Mucosa of descending colon (tissue), 3 donors: ENCODE results near the gene ANKH. TPM values are rescaled to one million over a fixed set of nuclear protein-coding genes. Genes with fewer than 3 reads are reported as not detected.

ENCODE experiments used
- ATAC-seq: fragments of 200-7000 bp; cut with Tn5 transposase; one replicate; pipeline ENCODE4 v1.9.1; 2020; ENCODE audit warnings: mild to moderate bottlenecking, moderate library complexity
- DNase-seq, 3 donors: peaks; one replicate each; pipeline ENCODE4 v3.0.0-alpha.2; 2020
- H3K36me3 ChIP-seq: fragments of 200-600 bp; one replicate; pipeline ENCODE4 v1.8.0; 2021; ENCODE audit warnings: low read depth, mild to moderate bottlenecking
- H3K4me1 ChIP-seq: fragments of 200-600 bp; one replicate; pipeline ENCODE4 v1.8.0; 2021; ENCODE audit warnings: low read depth, mild to moderate bottlenecking
- H3K4me3 ChIP-seq: fragments of 200-600 bp; one replicate; pipeline ENCODE4 v1.8.0; 2021; ENCODE audit warnings: mild to moderate bottlenecking
- H3K9me3 ChIP-seq: fragments of 200-600 bp; one replicate; pipeline ENCODE4 v1.8.0; 2021; ENCODE audit warnings: mild to moderate bottlenecking
- intact Hi-C, 2 donors: fragments of 100-400 bp; cut with DNase I in 1 of 2; cut with micrococcal nuclease in 1 of 2; formaldehyde crosslinking; loops; one replicate each; pipeline versions ENCODE4 v1.11.0 to v1.11.1; 2022; cut with DNase I, micrococcal nuclease
- total RNA-seq, 3 donors: library from RNA; stranded (reverse); fragmentation: NEBNext Ultra II Directional in 2 of 3; extraction: Animal tissue kit (Norgen Biotek cat#: 25700) in 2 of 3; gene quantifications; one replicate each; pipeline versions ENCODE4 v1.2.1 to v1.2.4, GENCODE V29; 2021 to 2023
- TF ChIP-seq, protein P1 (sequence below): fragments of 200-600 bp; IDR thresholded peaks from one replicate; pipeline ENCODE4 v1.8.0; 2022; ENCODE audit warnings: antibody characterized with exemption, mild to moderate bottlenecking
- donor health status: DM: no; HTN: no; CAD: no; lungs with moderate emphysema.
- donor health status: DM: no; HTN: no; CAD: no.
- donor health status: DM: no; HTN: yes; CAD: no.

Gene ANKH
- total RNA-seq, 3 donors from 2014 or later: 85.4 to 177 (median 105) TPM

DNA sequence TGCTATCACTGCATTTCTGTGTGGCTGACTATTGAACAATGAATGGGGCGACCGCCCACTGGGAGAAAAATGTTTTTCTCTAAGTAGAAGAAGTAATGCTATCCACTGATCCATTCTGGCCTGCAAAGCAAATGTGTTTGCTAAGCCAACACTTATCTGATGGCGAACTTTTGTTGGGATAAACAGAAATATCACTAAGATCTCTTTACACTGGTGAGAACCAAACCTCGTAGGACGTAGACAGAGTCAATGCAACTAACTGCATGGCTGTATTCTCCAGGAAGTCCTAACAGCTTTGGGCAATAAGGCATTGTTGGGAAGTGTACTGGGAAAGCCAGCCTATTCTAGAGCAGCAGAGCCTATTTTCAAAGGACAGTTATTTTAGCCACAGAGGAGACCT, 77.7 kb downstream of the ANKH start:
- DNase-seq (no peak), ATAC-seq (no peak)
- intact Hi-C loops: no loop called here
- H3K36me3 ChIP-seq: no peaks in the 10 kb centered on the region
- no peaks in the 10 kb centered on the region for H3K9me3 ChIP-seq
- TF ChIP-seq, protein P1, sequence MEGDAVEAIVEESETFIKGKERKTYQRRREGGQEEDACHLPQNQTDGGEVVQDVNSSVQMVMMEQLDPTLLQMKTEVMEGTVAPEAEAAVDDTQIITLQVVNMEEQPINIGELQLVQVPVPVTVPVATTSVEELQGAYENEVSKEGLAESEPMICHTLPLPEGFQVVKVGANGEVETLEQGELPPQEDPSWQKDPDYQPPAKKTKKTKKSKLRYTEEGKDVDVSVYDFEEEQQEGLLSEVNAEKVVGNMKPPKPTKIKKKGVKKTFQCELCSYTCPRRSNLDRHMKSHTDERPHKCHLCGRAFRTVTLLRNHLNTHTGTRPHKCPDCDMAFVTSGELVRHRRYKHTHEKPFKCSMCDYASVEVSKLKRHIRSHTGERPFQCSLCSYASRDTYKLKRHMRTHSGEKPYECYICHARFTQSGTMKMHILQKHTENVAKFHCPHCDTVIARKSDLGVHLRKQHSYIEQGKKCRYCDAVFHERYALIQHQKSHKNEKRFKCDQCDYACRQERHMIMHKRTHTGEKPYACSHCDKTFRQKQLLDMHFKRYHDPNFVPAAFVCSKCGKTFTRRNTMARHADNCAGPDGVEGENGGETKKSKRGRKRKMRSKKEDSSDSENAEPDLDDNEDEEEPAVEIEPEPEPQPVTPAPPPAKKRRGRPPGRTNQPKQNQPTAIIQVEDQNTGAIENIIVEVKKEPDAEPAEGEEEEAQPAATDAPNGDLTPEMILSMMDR: no peak
- H3K4me1 ChIP-seq: no peaks in the 10 kb centered on the region
- no peak overlapping the region for H3K4me3 ChIP-seq

DNA sequence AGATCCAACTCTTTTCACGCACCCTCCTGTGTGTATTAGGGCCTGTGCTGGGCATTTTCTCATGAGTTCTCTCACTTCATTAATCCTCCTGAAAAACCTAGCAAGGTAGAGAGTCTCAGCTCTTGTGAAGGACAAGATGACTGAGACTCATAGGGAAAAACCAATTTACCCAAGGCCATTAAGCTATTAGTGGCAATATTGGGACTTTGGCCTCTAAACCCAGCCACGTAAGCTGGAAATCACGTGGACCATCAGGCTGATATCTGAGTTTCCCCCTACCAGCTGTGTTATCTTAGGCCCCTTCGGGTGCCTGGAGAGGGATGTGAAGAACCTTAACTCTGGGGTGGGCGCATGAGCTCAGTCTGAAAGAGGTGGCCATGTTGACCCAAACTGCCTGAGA, 80.7 kb downstream of the ANKH start:
- ATAC-seq (no peak), DNase-seq (no peak)
- no peaks in the 10 kb centered on the region for H3K36me3 ChIP-seq
- H3K9me3 ChIP-seq: no peaks in the 10 kb centered on the region
- H3K4me3 ChIP-seq: no peak overlapping the region
- H3K4me1 ChIP-seq: no peaks in the 10 kb centered on the region
- TF ChIP-seq, protein P1: no peak
- intact Hi-C loops: no loop called here

DNA sequence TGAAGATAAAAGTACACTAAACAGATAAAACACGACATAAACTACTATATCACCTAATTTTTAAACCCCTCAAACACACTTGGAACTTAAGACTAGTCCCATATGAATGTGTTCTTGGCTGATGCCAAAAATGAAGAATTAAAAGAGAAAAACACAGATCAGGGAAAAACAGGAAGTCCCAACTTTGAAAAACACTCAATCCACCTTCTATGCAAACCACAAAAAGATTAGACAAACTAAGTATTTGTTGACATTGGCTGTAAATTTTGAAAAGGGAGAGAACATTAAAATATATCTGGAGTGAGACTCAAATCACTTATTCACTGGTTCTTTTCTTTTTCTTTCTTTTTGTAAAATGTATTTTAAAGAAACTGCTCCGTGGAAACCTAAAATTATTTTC, 81.4 kb downstream of the ANKH start:
- TF ChIP-seq, protein P1: no peak
- no peak overlapping the region for H3K4me3 ChIP-seq
- ATAC-seq: no peak
- no peaks in the 10 kb centered on the region for H3K36me3 ChIP-seq
- no peaks in the 10 kb centered on the region for H3K4me1 ChIP-seq
- H3K9me3 ChIP-seq: no peaks in the 10 kb centered on the region
- intact Hi-C loops: no loop called here
- no peak for DNase-seq

DNA sequence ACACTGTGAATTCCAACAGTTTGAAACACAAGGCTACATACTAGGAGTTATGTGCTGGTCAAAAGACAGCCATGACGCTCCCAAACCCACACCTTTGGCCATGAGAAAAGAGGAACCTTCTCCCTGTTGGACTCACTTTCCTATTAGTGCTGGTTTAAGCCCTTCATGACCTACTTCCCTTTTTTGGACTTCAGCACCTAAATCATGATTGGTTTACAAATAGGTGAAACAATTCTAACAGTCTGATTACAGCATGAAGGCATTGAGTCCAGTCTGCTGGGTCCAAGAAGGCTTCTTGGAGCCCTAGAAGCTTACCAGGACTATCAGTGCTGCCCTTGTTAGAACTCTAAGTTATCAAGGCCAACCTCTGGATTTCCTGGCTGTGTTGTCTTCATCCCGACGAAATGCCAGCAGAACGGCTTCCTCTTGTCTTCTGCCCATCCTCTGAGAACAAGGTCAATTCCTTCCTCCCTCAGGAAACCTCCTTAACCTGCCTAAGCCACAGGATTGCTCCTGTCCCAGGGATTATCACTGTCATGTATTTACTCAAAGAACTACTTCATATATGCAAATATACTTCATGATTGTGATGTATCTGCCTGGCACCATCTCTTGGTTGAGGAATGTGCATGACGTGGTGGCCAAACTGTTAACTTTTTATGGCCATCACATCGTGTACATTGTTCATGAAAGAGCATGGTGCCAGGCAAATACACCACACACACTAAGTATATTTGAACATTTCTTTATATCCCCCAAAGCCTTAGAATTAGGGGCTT, 83.6 kb downstream of the ANKH start:
- no peaks in the 10 kb centered on the region for H3K9me3 ChIP-seq
- no peak overlapping the region for H3K4me3 ChIP-seq
- H3K36me3 ChIP-seq: no peaks in the 10 kb centered on the region
- TF ChIP-seq, protein P1: no peak
- intact Hi-C loops: no loop called here
- ATAC-seq (peak; percentile 34), DNase-seq (no peak)
- H3K4me1 ChIP-seq: no peaks in the 10 kb centered on the region

DNA sequence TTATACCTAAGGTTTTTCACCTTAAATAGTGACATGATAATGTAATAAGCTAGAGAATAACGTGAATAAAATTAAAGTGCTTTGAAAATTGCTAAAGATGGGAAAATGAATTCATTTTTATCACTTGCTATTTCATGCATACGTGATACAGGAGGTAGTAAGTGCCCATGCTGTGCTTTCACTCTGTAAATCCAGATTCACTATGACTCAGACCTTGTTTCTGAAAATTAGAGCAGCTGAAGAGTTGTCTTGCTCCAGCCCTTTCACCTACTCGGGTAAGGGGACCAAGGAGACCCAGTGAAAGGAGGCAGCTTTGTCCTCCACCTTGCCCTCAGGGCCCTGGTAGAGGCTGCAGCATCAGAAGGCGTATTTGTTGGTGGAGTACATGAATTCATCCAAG, 87.9 kb downstream of the ANKH start:
- intact Hi-C loops: no loop called here
- H3K4me3 ChIP-seq: no peak overlapping the region
- ATAC-seq (no peak), DNase-seq (no peak)
- H3K4me1 ChIP-seq: no peaks in the 10 kb centered on the region
- TF ChIP-seq, protein P1: no peak
- H3K9me3 ChIP-seq: no peaks in the 10 kb centered on the region
- H3K36me3 ChIP-seq: no peaks in the 10 kb centered on the region
